GM12865 (cell line): ENCODE results near the gene NUMB.
"Not testable (repeated sequence)": the region's sequence is repeated elsewhere in the genome, so short reads cannot be mapped to it uniquely, and the experiment has no call there.

Experiments used
- DNase-seq: peaks from one replicate; pipeline ENCODE4 v3.0.0; 2010; ENCODE audit warnings: low read depth
- H3K4me3 ChIP-seq: 2 replicates; pipeline ENCODE4 v1.5.1; 2011; ENCODE audit warnings: mild to moderate bottlenecking, low read depth, low read length, control low read depth
- TF ChIP-seq, protein P1 (sequence below): IDR thresholded peaks from 2 replicates; pipeline ENCODE4 v1.5.1; 2011; ENCODE audit warnings: low read length, control low read depth, low read depth, inconsistent platforms; ENCODE audit not compliant: insufficient read depth; ENCODE audit errors: missing control alignments

Gene NUMB

DNA sequence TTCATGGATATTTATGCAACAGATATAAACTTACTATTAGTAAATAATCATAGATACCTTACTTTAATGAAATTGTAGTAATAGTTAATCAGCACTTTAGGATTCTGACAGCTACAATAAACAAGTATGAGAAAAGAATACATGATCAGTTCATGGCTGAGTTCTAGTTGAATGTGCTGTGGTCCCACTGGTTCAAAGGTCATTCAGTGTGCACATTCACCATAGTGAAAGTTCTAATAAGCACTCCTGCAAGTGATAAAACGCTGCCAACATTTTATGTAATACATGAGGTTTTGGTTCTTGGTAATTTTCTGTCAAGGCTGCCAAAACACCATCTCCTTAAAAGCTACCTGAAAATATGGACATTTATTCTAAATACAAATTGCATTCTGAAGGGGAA, 92.6 kb downstream of the NUMB start:
- no peak for DNase-seq
- TF ChIP-seq, protein P1, sequence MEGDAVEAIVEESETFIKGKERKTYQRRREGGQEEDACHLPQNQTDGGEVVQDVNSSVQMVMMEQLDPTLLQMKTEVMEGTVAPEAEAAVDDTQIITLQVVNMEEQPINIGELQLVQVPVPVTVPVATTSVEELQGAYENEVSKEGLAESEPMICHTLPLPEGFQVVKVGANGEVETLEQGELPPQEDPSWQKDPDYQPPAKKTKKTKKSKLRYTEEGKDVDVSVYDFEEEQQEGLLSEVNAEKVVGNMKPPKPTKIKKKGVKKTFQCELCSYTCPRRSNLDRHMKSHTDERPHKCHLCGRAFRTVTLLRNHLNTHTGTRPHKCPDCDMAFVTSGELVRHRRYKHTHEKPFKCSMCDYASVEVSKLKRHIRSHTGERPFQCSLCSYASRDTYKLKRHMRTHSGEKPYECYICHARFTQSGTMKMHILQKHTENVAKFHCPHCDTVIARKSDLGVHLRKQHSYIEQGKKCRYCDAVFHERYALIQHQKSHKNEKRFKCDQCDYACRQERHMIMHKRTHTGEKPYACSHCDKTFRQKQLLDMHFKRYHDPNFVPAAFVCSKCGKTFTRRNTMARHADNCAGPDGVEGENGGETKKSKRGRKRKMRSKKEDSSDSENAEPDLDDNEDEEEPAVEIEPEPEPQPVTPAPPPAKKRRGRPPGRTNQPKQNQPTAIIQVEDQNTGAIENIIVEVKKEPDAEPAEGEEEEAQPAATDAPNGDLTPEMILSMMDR, result no peak
- no peak overlapping the region for H3K4me3 ChIP-seq

DNA sequence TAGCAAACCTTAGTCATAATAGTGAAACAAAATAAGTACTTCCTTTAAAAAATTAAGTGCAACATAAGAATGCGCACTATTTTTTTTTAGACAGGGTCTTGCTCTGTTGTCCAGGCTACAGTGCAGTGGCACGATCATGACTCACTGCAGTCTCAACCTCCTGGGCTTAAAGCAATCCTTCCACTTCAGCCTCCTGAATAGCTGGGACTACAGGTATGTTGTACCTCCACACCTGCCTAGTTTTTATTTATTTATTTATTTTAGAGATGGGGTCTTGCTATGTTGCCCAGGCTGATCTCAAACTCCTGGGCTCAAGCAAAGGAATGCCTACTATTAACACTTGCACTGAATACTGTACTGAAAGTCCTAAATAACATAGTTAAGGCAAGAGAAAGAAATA, 93.8 kb downstream of the NUMB start:
- TF ChIP-seq, protein P1, result no peak
- no peak overlapping the region for H3K4me3 ChIP-seq
- no peak for DNase-seq

DNA sequence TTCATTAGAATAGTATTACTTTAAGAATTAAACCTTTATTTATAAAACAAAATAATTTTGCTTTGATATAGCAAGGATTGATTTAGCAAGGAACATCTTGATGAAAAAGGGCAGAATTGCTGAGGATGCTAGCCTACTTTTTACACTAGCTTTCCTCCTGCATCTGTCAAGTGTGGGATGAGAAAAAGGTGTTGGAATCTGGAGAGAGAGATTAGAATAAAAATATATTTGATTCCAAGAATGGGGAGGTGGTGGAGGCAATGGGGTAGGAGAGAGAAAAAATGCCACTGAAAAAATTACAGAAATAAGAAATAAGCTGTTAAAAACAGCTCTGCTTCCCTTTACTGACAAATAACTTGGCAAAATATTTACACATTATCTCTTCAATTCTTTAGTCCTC, 98.9 kb downstream of the NUMB start:
- no peak overlapping the region for H3K4me3 ChIP-seq
- TF ChIP-seq, protein P1, result no peak
- no peak for DNase-seq

DNA sequence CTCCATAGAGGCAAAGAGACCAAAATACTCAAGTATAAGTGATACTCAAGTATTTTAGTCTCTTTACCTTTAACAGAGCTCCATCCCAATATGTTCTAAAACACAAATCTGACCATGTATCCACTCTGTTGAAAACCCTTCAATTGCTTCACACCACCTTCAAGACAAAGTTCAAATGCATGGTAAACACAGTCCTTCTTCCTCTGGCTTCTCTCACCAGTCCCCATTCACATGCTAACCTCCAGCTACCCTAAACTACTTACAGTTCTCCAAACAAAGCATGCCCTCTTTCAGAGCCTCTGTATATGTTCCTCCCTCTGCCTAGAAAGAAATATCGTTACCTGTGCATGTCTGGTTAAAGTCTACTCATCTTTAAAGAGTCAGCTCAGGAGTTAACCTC, 100.2 kb downstream of the NUMB start:
- no peak for DNase-seq
- TF ChIP-seq, protein P1, result no peak
- H3K4me3 ChIP-seq, result no peak overlapping the region

DNA sequence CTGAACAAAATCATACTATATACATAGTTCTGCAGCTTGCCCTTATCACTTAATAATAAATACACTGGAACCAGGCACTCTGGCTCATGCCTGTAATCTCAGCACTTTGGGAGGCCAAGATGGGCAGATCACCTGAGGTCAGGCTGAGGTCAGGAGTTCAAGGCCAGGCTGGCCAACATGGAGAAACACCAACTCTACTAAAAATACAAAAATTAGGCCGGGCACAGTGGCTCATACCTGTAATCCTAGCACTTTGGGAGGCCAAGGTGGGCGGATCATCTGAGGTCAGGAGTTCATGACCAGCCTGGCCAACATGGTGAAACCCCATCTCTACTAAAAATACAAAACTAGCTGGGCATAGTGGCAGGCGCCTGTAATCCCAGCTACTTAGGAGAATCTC, 109.3 kb downstream of the NUMB start:
- not testable (repeated sequence) for DNase-seq, H3K4me3 ChIP-seq

DNA sequence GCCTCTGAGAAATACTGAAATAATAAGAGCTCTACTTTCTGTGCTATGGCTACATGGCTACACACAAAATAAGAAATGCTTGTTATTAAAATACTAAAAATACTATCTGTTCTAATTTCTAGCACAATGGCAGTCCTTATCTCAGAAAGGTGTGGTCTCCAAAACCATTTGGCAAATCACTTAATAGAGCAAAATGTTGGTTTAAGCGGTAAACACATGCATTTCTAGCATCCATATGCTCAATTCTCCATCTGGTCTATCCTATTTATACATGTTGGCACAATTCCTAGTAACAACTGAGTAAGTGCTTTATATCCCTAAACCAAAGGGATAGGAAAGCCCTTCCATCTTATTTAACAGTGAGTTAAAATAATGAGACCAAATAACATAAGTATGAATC, 114.0 kb downstream of the NUMB start:
- H3K4me3 ChIP-seq, result no peak overlapping the region
- TF ChIP-seq, protein P1, result no peak
- DNase-seq, result no peak

DNA sequence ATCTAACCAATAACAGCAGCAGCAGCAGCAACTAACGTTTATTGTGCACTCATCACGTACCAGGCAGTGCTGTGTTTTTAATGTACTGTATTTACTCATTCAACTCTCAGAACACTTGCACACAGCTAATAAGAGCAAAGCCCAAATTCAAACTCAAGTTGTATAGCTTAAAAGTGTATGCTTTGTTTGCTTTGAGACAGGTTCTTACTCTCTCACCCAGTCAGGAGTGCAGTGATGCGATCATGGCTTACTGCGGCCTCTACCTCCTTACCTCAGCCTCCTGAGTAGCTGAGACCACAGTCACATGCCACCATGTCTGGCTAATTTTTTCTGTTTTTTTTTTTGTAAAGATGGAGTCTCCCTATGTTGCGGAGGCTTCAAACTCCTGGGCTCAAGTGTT, 115.7 kb downstream of the NUMB start:
- H3K4me3 ChIP-seq, result no peak overlapping the region
- no peak for DNase-seq
- TF ChIP-seq, protein P1, result no peak

DNA sequence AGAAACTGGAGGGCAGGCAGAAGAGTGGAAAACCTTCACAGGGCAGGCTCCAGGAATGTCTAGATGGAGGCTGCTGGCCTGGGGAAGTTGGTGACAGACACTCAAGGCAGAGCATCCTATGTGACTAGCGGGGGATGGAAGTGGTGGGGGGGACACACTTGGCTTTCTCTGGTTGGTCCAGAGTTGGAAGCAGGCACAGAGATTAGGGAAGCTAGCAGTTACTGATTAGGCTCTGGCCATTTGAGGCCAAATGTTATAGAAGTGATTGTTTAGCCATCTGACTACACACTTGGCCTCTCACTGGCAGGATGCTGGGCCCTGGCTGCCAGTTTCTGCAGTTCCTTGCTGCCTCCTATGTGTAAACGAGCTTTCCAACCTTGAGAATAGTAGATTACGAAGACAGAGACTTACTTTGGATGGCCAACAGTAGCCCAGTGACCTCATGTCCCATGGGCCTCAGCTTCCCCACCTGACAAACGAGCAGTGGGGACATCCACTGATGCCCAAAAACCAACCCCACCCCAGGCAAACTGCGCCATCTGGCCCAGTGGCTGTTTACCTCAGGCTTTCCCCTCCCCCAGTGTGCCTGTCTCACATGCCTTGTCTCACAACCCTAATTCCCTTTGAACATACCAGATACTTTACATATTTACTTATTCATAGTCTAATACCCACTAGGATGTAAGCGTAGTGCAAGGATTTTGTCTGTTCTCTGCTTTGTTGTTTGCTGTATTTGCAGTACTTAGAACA, 118.3 kb downstream of the NUMB start:
- no peak overlapping the region for H3K4me3 ChIP-seq
- no peak for DNase-seq
- TF ChIP-seq, protein P1, result no peak
